ENCODE measurements around the gene MROH2B.

MROH2B gene

GRCh38 chr5:41083306-41083705 lies 12.2 kb upstream of the MROH2B start:
- TF ChIP-seq CTCF (IDR thresholded peaks at IDR 0.05; ENCODE audit: low read depth, low read length, missing control alignments): no peak
- in situ Hi-C loops (cut with HindIII; ENCODE audit: low sequenced_read_pairs): no loop called here
- no peak for DNase-seq (ENCODE audit: low read depth)
- H3K4me3 ChIP-seq (ENCODE audit: low read depth, low read length): no peak overlapping the region

- in situ Hi-C loops (cut with HindIII; ENCODE audit: low sequenced_read_pairs): no loop called here
These were observed 833 bp upstream of the MROH2B start for GRCh38 chr5:41071975-41072374.

GRCh38 chr5:41067714-41068568 lies 3.2 kb downstream of the MROH2B start:
- H3K4me3 ChIP-seq (ENCODE audit: low read depth, low read length): no peak overlapping the region
- in situ Hi-C loops (cut with HindIII; ENCODE audit: low sequenced_read_pairs): no loop called here
- TF ChIP-seq CTCF (IDR thresholded peaks at IDR 0.05; ENCODE audit: low read depth, low read length, missing control alignments): no peak
- DNase-seq (ENCODE audit: low read depth): peak; percentile 27

More at GRCh38 chr5:41071975-41072374, 833 bp upstream of the MROH2B start:
- DNase-seq (ENCODE audit: low read depth): peak; percentile 72
- no peak overlapping the region for H3K4me3 ChIP-seq (ENCODE audit: low read depth, low read length)
- TF ChIP-seq CTCF (IDR thresholded peaks at IDR 0.05; ENCODE audit: low read depth, low read length, missing control alignments): no peak

GRCh38 chr5:41065691-41066335 lies 5.3 kb downstream of the MROH2B start:
- TF ChIP-seq CTCF (IDR thresholded peaks at IDR 0.05; ENCODE audit: low read depth, low read length, missing control alignments): no peak
- in situ Hi-C loops (cut with HindIII; ENCODE audit: low sequenced_read_pairs): no loop called here
- no peak overlapping the region for H3K4me3 ChIP-seq (ENCODE audit: low read depth, low read length)
- DNase-seq (ENCODE audit: low read depth): no peak

- in situ Hi-C loops (cut with HindIII; ENCODE audit: low sequenced_read_pairs): no loop called here
- no peak for DNase-seq (ENCODE audit: low read depth)
- no peak overlapping the region for H3K4me3 ChIP-seq (ENCODE audit: low read depth, low read length)
- TF ChIP-seq CTCF (IDR thresholded peaks at IDR 0.05; ENCODE audit: low read depth, low read length, missing control alignments): no peak
These were observed 13.2 kb downstream of the MROH2B start for GRCh38 chr5:41057940-41058339.

- in situ Hi-C loops (cut with HindIII; ENCODE audit: low sequenced_read_pairs): no loop called here
- TF ChIP-seq CTCF (IDR thresholded peaks at IDR 0.05; ENCODE audit: low read depth, low read length, missing control alignments): no peak
- DNase-seq (ENCODE audit: low read depth): no peak
- H3K4me3 ChIP-seq (ENCODE audit: low read depth, low read length): no peak overlapping the region
These were observed 13.9 kb downstream of the MROH2B start for GRCh38 chr5:41057231-41057630.
